OCI-M2 (cell line): ENCODE data around the gene GID8.
"Not testable (repeated sequence)": the region's sequence is repeated elsewhere in the genome, so short reads cannot be mapped to it uniquely, and the experiment has no call there.

Experiments
- DNase-seq: peaks from one replicate; lab custom pipeline; 2025; ENCODE audit not compliant: unreplicated experiment; lab: John Stamatoyannopoulos, UW

GID8 gene

GRCh38 chr20:62921119-62921687, 16.7 kb upstream of the GID8 start:
- no peak for DNase-seq

- DNase-seq: no peak
Measured at GRCh38 chr20:62922451-62922921, 15.5 kb upstream of the GID8 start.

DNA sequence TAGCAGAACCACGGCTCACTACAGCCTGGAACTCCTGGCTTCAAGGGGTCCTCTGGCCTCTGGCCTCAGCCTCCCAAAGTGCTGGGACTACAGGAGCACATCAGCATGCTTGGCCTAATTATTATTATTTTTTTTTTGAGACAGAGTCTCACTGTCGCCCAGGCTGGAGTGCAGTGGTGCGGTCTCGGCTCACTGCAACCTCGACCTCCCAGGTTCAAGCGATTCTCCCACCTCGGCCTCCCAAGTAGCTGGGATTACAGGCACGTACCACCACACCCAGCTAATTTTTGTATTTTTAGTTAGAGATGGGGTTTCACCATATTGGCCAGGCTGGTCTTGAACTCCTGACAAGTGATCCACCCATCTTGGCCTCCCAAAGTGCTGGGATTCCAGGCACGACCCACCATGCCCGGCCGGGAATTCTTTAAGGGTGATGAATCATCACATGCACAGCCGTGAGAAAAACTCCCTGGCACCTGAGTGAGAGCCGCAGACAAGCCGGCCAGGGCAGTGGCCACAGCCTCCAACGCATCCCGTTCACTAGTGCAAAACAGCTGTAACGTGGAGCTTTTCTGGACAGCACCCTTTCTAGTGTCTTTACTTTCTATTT, 14.8 kb upstream of the GID8 start:
- not testable (repeated sequence) for DNase-seq

DNA sequence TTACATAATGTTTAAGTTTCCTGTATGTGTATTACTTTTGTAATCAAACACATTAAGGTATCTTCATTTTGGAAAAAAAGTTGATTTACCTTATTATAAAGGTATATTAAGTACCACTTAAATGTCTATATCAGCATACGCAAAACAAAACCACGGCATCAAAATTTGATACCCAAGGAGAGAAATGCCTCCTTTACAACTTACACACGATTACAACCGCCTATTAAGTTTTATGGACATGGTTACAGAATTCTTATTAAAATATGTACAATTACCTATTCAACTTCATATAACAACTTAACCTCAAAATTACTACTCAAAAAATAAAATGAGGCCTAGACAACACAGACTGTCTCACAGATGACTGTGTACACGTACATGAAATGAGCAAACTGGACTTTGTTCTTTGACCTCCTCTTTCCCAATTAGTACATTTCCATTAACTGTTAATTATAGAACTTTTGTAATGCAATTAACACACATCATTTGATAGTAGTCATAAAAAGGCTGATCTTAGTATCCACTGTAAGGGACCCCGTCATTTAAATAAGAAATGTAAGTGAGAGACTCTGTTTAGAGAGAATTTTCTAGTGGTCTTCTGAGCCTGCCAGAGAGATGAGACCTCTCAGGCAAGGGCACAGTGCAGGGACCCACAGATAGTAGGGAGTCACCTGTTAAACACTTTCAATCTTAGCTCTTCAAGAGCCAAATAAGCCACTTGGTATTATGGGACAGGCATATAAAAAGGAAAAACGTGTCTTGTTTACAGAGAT, 14.1 kb upstream of the GID8 start:
- DNase-seq: no peak

DNA sequence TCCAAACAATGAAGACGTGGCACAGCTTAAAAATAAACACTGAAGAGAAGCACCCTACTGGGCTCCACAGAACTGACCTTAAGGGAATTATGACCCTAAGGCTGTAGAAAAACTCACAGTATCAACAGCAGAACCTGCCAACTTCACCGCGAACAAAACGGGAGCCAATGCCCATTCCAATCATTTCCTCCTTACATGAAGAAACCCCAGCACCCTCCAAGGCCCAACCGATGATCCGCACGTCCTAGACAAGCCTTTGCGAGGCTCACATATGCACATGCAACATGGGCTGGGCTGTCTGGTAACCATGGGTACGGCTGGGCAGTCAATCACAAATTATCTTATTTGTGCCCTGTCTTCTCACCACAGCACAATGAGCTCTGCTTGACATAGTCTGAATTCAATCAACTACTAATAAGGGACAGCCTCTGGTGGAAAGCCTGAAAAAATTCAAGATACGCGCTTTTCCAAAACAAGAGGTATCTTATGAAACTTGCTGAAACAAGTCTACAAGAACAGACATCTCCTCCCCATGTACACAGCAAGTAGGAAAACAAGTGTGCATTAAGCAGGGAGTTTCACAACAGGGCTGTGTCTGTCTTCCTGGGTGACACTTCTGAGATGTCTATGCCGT, 13.4 kb upstream of the GID8 start:
- DNase-seq: no peak

GRCh38 chr20:62925076-62925419, 12.9 kb upstream of the GID8 start:
- DNase-seq: no peak

GRCh38 chr20:62925420-62926228, 12.3 kb upstream of the GID8 start:
- no peak for DNase-seq

DNA sequence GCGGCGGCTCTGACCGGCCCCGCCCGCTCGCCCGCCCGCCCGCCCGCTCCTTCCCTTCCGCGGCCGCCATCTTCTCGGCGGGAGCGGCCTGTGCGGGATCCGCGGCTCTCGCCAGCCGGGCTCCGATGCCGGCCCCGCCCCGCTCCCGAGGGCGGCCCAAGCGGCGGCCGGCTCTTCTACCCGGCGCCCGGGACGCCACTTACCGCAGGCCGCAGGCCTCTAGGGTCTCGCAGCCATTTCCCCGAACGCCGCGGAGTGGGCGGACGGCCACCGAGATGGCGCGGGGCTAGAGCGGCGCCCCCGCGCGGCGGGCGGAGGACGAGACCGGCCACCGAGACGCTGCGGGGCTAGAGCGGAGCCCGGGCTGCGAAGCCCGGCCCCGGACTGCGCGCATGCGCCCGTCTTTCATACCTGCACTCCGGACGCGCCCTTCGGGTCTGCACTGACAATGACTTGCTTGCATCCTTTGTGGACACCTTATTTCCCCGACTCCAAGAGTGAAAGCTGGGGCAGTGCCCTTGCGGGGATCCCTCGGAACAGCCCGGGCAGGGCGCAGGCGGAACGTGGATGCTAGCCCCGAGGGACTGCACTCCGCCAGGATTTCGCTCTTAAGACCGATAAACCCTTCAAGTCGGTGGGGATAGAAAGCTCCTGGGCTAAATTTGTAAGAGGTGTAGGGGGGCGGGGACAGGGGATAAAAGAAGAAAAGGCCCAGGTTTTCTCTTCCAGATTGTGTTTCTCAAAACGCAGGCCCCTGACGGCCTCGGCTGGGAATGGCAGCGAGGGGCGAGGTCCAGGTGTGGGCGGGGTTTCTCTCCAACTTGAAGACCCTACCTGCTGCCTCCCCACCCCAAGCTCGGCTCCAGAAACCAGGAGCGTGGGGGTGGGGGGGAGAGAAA, 11.5 kb upstream of the GID8 start, which contains the start of gene DIDO1:
Gene DIDO1 (minus strand): TSS at position 277 of the 899 bp plus-strand sequence.
- DNase-seq: peak; percentile 64

- DNase-seq: no peak
Measured at GRCh38 chr20:62927128-62927705, 10.7 kb upstream of the GID8 start.

GRCh38 chr20:62928246-62928939, 9.6 kb upstream of the GID8 start:
- DNase-seq: no peak

GRCh38 chr20:62929051-62929538, 8.9 kb upstream of the GID8 start:
- DNase-seq: no peak

GRCh38 chr20:62931464-62931863, 6.5 kb upstream of the GID8 start:
- no peak for DNase-seq

DNA sequence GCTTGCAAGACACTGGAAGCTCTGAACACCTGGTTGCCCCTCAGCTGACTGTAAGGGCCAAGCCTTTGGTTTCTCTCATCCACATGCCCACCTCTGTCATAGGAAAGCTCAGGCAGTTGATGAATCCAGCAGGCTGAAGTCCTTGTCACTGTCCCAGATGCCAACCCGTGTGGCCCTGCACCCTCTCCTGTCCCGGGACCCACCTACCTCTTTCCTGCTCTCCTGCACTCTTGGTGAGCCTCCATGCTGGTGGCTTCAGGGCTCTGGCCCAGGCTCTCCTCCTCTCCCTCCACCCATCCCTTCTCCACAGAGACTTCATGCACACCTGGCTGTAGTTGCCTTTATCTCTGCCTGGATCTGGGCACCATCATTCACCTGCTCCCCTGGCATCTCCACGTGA, 4.0 kb upstream of the GID8 start:
- no peak for DNase-seq

DNA sequence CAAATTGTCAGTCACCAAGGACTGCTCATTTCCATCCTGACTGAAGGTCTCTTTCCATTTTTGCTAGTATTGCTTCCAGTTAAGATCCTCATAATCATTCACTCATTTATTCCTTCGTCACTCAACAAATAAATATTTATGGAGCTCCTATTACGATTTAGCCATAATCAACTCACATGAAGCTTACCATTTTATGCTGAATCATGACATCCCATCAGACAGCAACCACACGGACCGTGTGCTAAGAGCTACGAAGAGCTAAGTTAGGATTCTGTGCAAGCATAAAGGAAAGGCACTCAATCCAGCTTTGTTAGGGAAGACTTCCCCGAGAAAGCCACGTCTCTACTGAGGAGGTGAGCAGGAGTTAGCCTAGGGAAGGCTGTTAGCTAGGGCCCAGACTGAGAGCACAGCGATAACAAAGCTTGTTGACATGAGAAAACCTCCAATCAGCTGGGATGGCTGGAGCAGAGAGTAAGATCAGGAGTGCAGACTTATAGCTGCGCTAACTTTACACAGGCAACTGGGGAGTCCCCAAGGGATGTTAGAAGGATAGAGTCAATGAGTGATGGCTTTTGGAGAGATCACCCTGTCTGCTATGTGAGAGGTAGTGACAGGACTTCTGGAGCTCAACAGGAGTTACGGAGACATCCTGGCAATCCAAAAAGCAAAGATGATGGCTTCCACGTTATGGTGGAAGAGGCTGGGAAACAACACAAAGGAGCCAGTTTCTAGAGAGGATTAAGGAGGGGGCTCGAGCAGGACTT, 2.6 kb upstream of the GID8 start:
- DNase-seq: no peak

DNA sequence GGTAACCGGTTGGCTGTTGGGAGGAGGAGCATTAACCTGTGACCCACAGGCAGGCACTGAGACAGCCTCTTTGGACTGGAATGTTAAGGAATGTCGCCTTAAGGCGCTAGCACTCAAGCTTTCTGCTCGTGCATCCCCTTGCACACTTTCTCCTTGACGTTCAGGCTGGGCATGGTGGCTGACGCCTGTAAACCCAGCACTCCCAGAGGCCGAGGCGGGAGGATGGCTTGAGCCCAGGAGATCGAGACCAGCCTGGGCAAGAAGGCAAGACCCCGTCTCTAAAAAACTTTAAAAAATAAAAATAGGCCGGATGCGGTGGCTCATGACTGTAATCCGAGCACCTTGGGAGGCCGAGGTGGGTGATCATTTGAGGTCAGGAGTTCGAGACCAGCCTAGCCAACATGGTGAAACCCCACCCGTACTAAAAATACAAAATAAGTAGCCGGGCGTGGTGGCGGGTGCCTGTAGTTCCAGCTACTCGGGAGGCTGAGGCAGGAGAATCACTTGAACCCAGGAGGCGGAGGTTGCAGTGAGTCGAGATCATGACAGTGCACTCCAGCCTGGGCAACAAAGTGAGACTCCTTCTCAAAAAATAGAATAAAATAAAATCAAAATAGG, 1.9 kb upstream of the GID8 start:
- no peak for DNase-seq

- DNase-seq: peak; percentile 87
Measured at GRCh38 chr20:62937268-62938104, 461 bp upstream of the GID8 start.

DNA sequence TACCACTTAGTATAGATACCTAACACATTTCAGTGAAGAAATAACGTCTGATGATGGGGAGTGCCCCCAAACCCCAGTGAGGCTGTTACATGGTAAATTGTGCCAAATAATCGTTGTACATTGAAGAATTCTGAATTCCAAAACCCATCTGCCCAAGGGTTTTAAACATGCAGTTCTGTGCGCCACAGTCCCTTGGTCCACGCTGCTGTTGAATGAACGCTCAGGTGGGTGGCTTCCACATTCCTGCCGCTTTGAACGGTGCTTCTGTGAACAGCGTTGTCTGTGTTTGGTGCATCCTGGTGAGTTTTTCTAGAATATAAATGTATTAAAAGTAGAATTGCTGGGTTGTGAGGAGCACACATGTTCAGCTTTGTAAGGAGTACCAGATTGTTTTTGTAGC, 2.9 kb downstream of the GID8 start:
- no peak for DNase-seq
